Stomach (tissue), 9 donors: Measurements from ENCODE around the gene LITAF. TPM values are rescaled to one million over a fixed set of nuclear protein-coding genes. Genes with fewer than 3 reads are reported as not detected.

Experiments
- DNase-seq, 2 donors: peaks; one replicate each; pipeline versions ENCODE4 v3.0.0 to v3.0.0-alpha.2; 2013 to 2019
- H3K27ac ChIP-seq, 5 donors: fragments of 200-600 bp in 4 of 5; sonication (generic) in 4 of 5; one replicate each; pipeline ENCODE4 v1.5.1; 2013 to 2019; ENCODE audit warnings: mild to moderate bottlenecking in 1 of 5, moderate library complexity in 1 of 5
- H3K27me3 ChIP-seq, 3 donors: fragments of 200-600 bp; sonication (generic); one replicate each; pipeline ENCODE4 v1.5.1; 2017 to 2019; ENCODE audit warnings: mixed run types in 1 of 3
- H3K36me3 ChIP-seq, 4 donors: fragments of 200-600 bp; sonication (generic); 1 replicate in 3 of 4; 2 replicates in 1 of 4; pipeline ENCODE4 v1.5.1; 2016 to 2019
- H3K4me1 ChIP-seq, 4 donors: fragments of 200-600 bp; sonication (generic); one replicate each; pipeline ENCODE4 v1.5.1; 2016 to 2019
- H3K4me3 ChIP-seq, 4 donors: fragments of 200-600 bp; sonication (generic) in 3 of 4; one replicate each; pipeline ENCODE4 v1.5.1; 2016 to 2019; ENCODE audit warnings: mild to moderate bottlenecking in 1 of 4
- H3K9me3 ChIP-seq, 4 donors: fragments of 200-600 bp; sonication (generic); one replicate each; pipeline ENCODE4 v1.5.1; 2016 to 2019
- EP300 ChIP-seq: sonication (generic); formaldehyde crosslinking; IDR thresholded peaks from one replicate; pipeline ENCODE4 v1.6.1; 2017; ENCODE audit warnings: antibody characterized with exemption
- POLR2A ChIP-seq, 4 donors: fragments of 450-650 bp; IDR thresholded peaks; one replicate each; pipeline ENCODE4 v1.6.1; 2016; ENCODE audit warnings: antibody characterized with exemption in 4 of 4, control low read depth in 2 of 4, mild to moderate bottlenecking in 1 of 4, moderate library complexity in 1 of 4
- POLR2AphosphoS5 ChIP-seq, 3 donors: sonication (generic); formaldehyde crosslinking; IDR thresholded peaks; one replicate each; pipeline ENCODE4 v1.6.1; 2016; ENCODE audit warnings: antibody characterized with exemption in 3 of 3
- WGBS, 5 donors: extraction: QIAGEN DNeasy Blood & Tissue Kit in 3 of 5; methylation state at CpG; one replicate each; pipeline versions ENCODE4 v1.1.5 to v1.1.7; 2013 to 2018; 5-methylcytosine and 5-hydroxymethylcytosine counted together
- intact Hi-C: fragments of 100-400 bp; cut with DNase I; formaldehyde crosslinking; loops from one replicate; pipeline ENCODE4 v1.15.1; 2023; ENCODE audit warnings: low total_unique reads
- polyA plus RNA-seq, 3 donors: library from polyadenylated mRNA; stranded (reverse); fragments of 200-250 nt; gene quantifications; one replicate each; pipeline ENCODE4 v1.2.3, GENCODE V29; 2013
- total RNA-seq, 5 donors: library from RNA; depleted of rRNA; stranded (reverse); fragments of >200 nt; gene quantifications; one replicate each; pipeline versions ENCODE4 v1.1.0 to v1.2.3, GENCODE V29; 2014 to 2016
- TF ChIP-seq, protein P1 (sequence below), 7 experiments: fragments of 450-650 bp in 4 of 7; fragments of 200-600 bp in 3 of 7; sonication (generic) in 3 of 7; IDR thresholded peaks; one replicate each; pipeline ENCODE4 v1.5.1; 2016 to 2019; ENCODE audit warnings: antibody characterized with exemption in 7 of 7, control low read depth in 2 of 7, mild to moderate bottlenecking in 1 of 7
- donor health status: healthy with polysubstance abuse.
- donor health status: Bipolar disorder and iron deficiency.
- donor health status: healthy.

LITAF gene
- total and polyA plus RNA-seq, 8 donors, result 9.8 to 211 (median 60.2) TPM

GRCh38 chr16:11603331-11603750, 16.6 kb upstream of the LITAF start:
- WGBS, 5 donors, result 42 to 57% (median 51%) methylated on average over 12 of the region's 12 CpGs

DNA sequence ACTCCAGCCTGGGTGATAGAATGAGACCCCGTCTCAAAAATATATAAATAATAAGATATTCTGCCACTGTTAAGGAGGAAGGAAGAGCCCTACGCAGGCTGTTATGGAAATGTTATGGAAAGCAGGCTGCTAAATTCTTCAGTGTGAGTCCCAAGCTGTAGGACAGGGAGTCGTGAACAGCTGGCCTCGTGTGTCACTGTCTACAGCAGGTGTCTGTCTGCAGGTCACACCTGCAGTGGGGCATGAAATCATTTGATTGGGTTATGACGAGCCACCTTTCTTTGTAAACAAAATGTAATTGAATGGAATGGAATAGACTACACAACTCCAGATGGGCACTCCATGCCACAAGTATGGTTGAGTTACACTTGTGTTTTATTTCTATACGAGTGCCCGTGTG, 15.6 kb upstream of the LITAF start:
- no peaks in the 10 kb centered on the region for H3K27me3 ChIP-seq
- 81 to 87% (median 84%) methylated on average over 7 of the region's 7 CpGs for WGBS, 5 donors
- no peak overlapping the region for H3K27ac ChIP-seq
- intact Hi-C loops, result no loop called here
- TF ChIP-seq EP300 (no peak), POLR2A (IDR thresholded peaks at IDR 0.05) (no peak), POLR2AphosphoS5 (IDR thresholded peaks at IDR 0.05) (no peak)
- TF ChIP-seq, protein P1, sequence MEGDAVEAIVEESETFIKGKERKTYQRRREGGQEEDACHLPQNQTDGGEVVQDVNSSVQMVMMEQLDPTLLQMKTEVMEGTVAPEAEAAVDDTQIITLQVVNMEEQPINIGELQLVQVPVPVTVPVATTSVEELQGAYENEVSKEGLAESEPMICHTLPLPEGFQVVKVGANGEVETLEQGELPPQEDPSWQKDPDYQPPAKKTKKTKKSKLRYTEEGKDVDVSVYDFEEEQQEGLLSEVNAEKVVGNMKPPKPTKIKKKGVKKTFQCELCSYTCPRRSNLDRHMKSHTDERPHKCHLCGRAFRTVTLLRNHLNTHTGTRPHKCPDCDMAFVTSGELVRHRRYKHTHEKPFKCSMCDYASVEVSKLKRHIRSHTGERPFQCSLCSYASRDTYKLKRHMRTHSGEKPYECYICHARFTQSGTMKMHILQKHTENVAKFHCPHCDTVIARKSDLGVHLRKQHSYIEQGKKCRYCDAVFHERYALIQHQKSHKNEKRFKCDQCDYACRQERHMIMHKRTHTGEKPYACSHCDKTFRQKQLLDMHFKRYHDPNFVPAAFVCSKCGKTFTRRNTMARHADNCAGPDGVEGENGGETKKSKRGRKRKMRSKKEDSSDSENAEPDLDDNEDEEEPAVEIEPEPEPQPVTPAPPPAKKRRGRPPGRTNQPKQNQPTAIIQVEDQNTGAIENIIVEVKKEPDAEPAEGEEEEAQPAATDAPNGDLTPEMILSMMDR (IDR thresholded peaks at IDR 0.05), result no peak
- H3K4me3 ChIP-seq, result no peak overlapping the region
- peaks cover 4 to 45% (median 7%) of the 10 kb centered on the region in 4 donors for H3K4me1 ChIP-seq
- DNase-seq, result no peak
- no peaks in the 10 kb centered on the region for H3K9me3 ChIP-seq
- no peaks in the 10 kb centered on the region for H3K36me3 ChIP-seq

More at GRCh38 chr16:11603331-11603750, 16.6 kb upstream of the LITAF start:
- H3K36me3 ChIP-seq, result no peaks in the 10 kb centered on the region
- no peaks in the 10 kb centered on the region for H3K9me3 ChIP-seq
- no peaks in the 10 kb centered on the region for H3K27me3 ChIP-seq
- H3K4me1 ChIP-seq, result peaks cover 0 to 34% (median 0%) of the 10 kb centered on the region in 4 donors
- DNase-seq, result peak in 1 of 2 donors; percentile 77
- intact Hi-C loops, result no loop called here
- H3K4me3 ChIP-seq, result no peak overlapping the region
- no peak for TF ChIP-seq EP300
- TF ChIP-seq POLR2A (IDR thresholded peaks at IDR 0.05), result no peak
- TF ChIP-seq, protein P1 (IDR thresholded peaks at IDR 0.05), result no peak
- H3K27ac ChIP-seq, result peak overlapping the region in 4 of 5 donors; percentile 50 to 67 (median 58)

- intact Hi-C loops, result no loop called here
- H3K36me3 ChIP-seq, result no peaks in the 10 kb centered on the region
- no peaks in the 10 kb centered on the region for H3K9me3 ChIP-seq
- DNase-seq, result no peak
- H3K27ac ChIP-seq, result no peak overlapping the region
- H3K4me1 ChIP-seq, result peaks cover 8 to 49% (median 11%) of the 10 kb centered on the region in 4 donors
- TF ChIP-seq POLR2AphosphoS5 (IDR thresholded peaks at IDR 0.05), result no peak
- TF ChIP-seq POLR2A (IDR thresholded peaks at IDR 0.05), result no peak
- TF ChIP-seq, protein P1 (IDR thresholded peaks at IDR 0.05), result no peak
- TF ChIP-seq EP300, result no peak
- WGBS, 5 donors, result 88 to 91% (median 90%) methylated on average over 8 of the region's 8 CpGs
- no peak overlapping the region for H3K4me3 ChIP-seq
- H3K27me3 ChIP-seq, result no peaks in the 10 kb centered on the region
Observed at GRCh38 chr16:11601911-11602310, 15.2 kb upstream of the LITAF start.

- no peak for DNase-seq
- intact Hi-C loops, result no loop called here
- no peak overlapping the region for H3K4me3 ChIP-seq
Observed at GRCh38 chr16:11601425-11601824, 14.7 kb upstream of the LITAF start.

More at GRCh38 chr16:11601425-11601824, 14.7 kb upstream of the LITAF start:
- 90 to 95% (median 93%) methylated on average over 8 of the region's 8 CpGs for whole genome bisulfite sequencing, 5 donors
- Histone ChIP-seq H3K9me3 (no peaks in the 10 kb centered on the region), H3K4me1 (peaks cover 10 to 53% (median 13%) of the 10 kb centered on the region in 4 donors), H3K27me3 (no peaks in the 10 kb centered on the region), H3K36me3 (no peaks in the 10 kb centered on the region), H3K27ac (no peak overlapping the region)
- no peak for TF ChIP-seq EP300
- no peak for TF ChIP-seq POLR2AphosphoS5 (IDR thresholded peaks at IDR 0.05)
- no peak for TF ChIP-seq POLR2A (IDR thresholded peaks at IDR 0.05)
- TF ChIP-seq, protein P1 (IDR thresholded peaks at IDR 0.05), result no peak
